Bone marrow (tissue), 2 donors: Measurements from ENCODE around the gene BARX2.

Experiments
- DNase-seq, 2 donors: peaks; one replicate each; lab custom pipeline; 2025; lab: John Stamatoyannopoulos, UW

The BARX2 gene

DNA sequence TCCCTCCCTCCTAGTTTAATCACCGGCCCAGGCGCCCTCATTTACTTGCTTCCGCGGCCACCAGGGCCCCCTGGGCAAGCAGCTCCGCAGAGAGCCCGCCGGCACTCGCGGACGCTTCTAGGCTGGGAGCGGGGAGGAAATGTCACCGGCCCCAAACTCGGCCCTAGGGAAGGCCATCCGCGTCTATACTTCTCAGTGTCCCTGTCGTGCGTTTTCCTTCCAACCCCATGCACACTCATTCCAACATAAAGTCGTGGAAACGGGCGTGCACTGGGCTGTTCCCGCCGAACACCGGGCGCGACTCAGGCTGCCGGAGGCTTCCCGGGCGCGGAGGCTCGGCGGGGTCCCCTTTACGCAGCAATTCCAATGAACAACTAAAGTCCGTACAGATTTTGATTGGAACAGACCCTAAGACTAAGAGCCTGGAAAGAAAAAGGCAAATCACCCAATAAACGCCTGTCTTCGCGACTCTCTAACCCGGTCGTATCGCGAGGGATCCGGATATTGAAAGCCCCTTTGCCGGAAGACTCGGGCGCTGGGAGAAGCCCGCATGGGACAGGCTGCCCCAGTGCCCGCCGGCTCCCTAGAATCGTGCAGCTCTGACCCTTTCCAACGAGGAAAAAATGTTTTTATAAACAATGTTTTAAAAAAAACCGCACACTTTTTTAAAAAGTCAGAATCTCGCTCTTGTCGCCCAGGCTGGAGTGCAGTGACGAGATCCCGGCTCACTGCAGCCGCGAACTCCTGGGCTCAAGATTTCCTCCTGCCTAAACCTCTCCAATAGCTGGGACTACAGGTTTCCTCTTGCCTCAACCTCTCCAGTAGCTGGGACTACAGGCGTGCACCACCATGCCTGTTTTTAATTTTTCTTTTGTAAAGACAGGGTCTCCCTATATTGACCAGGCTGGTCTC, 1.3 kb upstream of the BARX2 start:
- no peak for DNase-seq

- DNase-seq, result no peak
Measured at GRCh38 chr11:129374993-129375750, 476 bp upstream of the BARX2 start.

- DNase-seq, result no peak
Measured at GRCh38 chr11:129376658-129377341, 1.2 kb downstream of the BARX2 start.

GRCh38 chr11:129377739-129378138, 2.1 kb downstream of the BARX2 start:
- DNase-seq, result no peak

- DNase-seq, result no peak
Measured at GRCh38 chr11:129380413-129380812, 4.8 kb downstream of the BARX2 start.

GRCh38 chr11:129382583-129382982, 6.9 kb downstream of the BARX2 start:
- DNase-seq, result no peak

- no peak for DNase-seq
Measured at GRCh38 chr11:129383060-129383459, 7.4 kb downstream of the BARX2 start.

- DNase-seq, result no peak
Measured at GRCh38 chr11:129383502-129383901, 7.9 kb downstream of the BARX2 start.

GRCh38 chr11:129384415-129384814, 8.8 kb downstream of the BARX2 start:
- no peak for DNase-seq

GRCh38 chr11:129385801-129386200, 10.2 kb downstream of the BARX2 start:
- DNase-seq, result no peak

DNA sequence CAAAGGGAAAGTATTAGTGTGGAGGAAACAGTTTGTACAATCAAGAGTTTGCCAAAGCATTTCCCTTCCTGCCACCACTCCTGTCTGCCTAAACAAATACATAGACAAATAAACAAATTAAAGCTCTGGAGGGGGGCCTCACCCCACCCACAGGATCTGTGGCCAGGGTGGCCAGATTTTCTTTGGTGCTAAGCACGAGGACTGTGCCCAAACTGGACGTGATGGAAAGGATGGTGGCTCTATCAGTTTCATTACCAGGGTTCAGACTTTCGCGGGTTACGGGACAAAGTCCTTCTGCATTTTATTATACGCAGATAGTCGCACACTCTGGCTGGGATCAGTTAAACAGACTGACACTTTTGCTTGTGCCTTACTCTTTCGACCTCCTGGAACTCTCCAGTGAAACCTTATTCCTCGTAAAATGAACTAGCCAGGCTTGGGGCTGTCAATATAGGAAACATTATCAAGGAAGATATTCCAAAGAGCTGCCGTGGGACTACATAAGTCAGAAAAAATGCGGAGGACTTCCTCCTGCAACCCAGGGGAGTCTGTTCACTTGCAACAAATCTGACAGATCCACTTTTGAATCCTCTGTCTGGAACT, 11.2 kb downstream of the BARX2 start:
- no peak for DNase-seq

GRCh38 chr11:129387434-129387833, 11.8 kb downstream of the BARX2 start:
- no peak for DNase-seq

- DNase-seq, result no peak
Measured at GRCh38 chr11:129388824-129389223, 13.2 kb downstream of the BARX2 start.

GRCh38 chr11:129390303-129390821, 14.7 kb downstream of the BARX2 start:
- no peak for DNase-seq

DNA sequence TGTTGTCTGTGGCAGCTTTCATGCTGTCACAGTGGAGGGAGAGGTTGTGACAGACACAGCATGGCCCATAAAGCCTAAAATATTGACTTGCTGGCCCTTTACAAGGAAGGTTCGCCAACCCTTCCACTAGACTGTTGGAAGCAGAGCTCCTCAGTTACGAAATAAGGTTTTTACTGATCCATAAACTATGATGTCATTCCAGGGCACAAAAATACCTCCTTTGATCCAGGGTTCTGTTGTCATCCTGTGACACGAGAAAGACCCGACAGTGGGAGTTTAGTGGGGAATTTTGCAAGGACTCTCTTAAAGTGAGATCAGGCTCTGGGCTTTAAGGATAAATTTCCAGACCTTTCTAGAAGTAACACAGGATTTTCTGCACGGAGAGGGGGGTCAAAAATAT, 15.7 kb downstream of the BARX2 start:
- DNase-seq, result no peak

GRCh38 chr11:129391821-129392220, 16.2 kb downstream of the BARX2 start:
- DNase-seq, result no peak

- no peak for DNase-seq
Measured at GRCh38 chr11:129392995-129393394, 17.3 kb downstream of the BARX2 start.

- no peak for DNase-seq
Measured at GRCh38 chr11:129394709-129395108, 19.1 kb downstream of the BARX2 start.

GRCh38 chr11:129395432-129395831, 19.8 kb downstream of the BARX2 start:
- no peak for DNase-seq

DNA sequence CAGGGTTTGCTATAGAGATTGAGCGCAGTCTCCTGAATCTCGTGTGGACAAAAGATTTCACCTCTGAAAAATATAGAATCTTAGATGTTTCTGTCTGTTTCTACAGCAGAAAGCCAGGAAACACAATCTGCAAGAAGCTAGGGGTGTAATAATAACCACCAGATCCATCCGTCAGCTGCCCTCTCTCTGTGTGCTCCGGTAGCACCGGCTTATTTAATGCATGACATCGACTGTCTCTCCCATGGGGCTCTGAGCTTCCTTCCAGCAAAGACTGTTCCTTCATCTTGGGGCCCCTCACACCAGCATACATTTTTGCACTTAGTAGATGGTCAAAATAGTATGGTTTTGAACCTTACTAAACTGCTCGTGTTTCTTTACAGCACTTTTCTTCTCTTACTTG, 20.2 kb downstream of the BARX2 start:
- DNase-seq, result no peak

- no peak for DNase-seq
Measured at GRCh38 chr11:129396454-129396853, 20.8 kb downstream of the BARX2 start.
